HepG2 (cell line): ENCODE measurements around the gene AIF1. TPM values are rescaled to one million over a fixed set of nuclear protein-coding genes. Genes with fewer than 3 reads are reported as not detected.
A peak's percentile ranks its signal among the peaks of the same experiment; 100 is the strongest.

Experiments
- ATAC-seq: fragments of 200-7000 bp; cut with Tn5 transposase; 3 replicates; pipeline ENCODE4 v1.9.1; 2020; ENCODE audit warnings: mild to moderate bottlenecking, moderate library complexity
- BruUV-seq: library from RNA; stranded (reverse); fragments of 400-500 nt; replicated peaks from 2 replicates; lab custom pipeline; 2021; lab: Mats Ljungman, UMichigan
- CTCF ChIA-PET: fragments of 300-600 bp; formaldehyde crosslinking; extraction: SDS; loops from one replicate; lab custom pipeline; 2021; ENCODE audit warnings: low total read pairs, inconsistent platforms, low intra/inter-chr PET ratio; lab: Yijun Ruan, JAX
- POLR2A ChIA-PET: fragments of 350-600 bp; sonication (Branson Sonifier 250); formaldehyde crosslinking; loops from one replicate; lab custom pipeline; 2020; ENCODE audit warnings: antibody characterized with exemption, inconsistent platforms; lab: Yijun Ruan, JAX
- DNase-seq: peaks from one replicate; pipeline ENCODE4 v3.0.0-alpha.2; 2015; ENCODE audit warnings: low spot score
- FAIRE-seq: peaks from 3 replicates; lab custom pipeline; 2011; peaks lifted over from hg19 to GRCh38; lab: Jason Lieb, UNC
- H2AFZ ChIP-seq: one replicate; pipeline ENCODE4 v1.6.1; 2011; ENCODE audit warnings: low read length, inconsistent platforms
- H3K27ac ChIP-seq: fragments of 300-600 bp; 3 replicates; pipeline ENCODE4 v1.8.0; 2011; ENCODE audit warnings: mixed run types, mild to moderate bottlenecking, mixed read lengths, low read length, inconsistent platforms; ENCODE audit not compliant: insufficient read depth; ENCODE audit errors: extremely low read length
- H3K27me3 ChIP-seq, 2 experiments: fragments of 200-600 bp in 1 of 2; 2 replicates in 1 of 2; 3 replicates in 1 of 2; pipeline versions ENCODE4 v1.6.0 to v1.8.0; 2011; ENCODE audit warnings: low read length in 2 of 2, mild to moderate bottlenecking in 2 of 2, moderate library complexity in 2 of 2, inconsistent platforms in 1 of 2; ENCODE audit not compliant: insufficient read depth in 2 of 2, control insufficient read depth in 1 of 2
- H3K36me3 ChIP-seq, 2 experiments: fragments of 200-600 bp in 1 of 2; replicated peaks in 1 of 2; 2 replicates in 1 of 2; 3 replicates in 1 of 2; pipeline versions ENCODE4 v1.5.1 to v1.8.0; 2011; ENCODE audit warnings: low read length in 2 of 2, inconsistent platforms in 1 of 2; ENCODE audit not compliant: insufficient read depth in 2 of 2, control insufficient read depth in 1 of 2
- H3K4me1 ChIP-seq: 2 replicates; pipeline ENCODE4 v1.5.1; 2012; ENCODE audit warnings: low read length, inconsistent platforms; ENCODE audit not compliant: insufficient read depth
- H3K4me2 ChIP-seq: 2 replicates; pipeline ENCODE4 v1.6.0; 2011; ENCODE audit warnings: low read depth, low read length, inconsistent platforms
- H3K4me3 ChIP-seq, 3 experiments: fragments of 200-600 bp in 1 of 3; sonication (generic), shearing (Covaris generic) in 1 of 3; replicated peaks in 1 of 3; 2 replicates each; pipeline ENCODE4 v1.5.1; 2011 to 2016; ENCODE audit warnings: low read length in 3 of 3, inconsistent platforms in 2 of 3, low read depth in 2 of 3, mild to moderate bottlenecking in 2 of 3, control low read depth in 1 of 3, mixed read lengths in 1 of 3; ENCODE audit not compliant: insufficient read depth in 1 of 3
- H3K79me2 ChIP-seq: one replicate; pipeline ENCODE4 v1.6.1; 2011; ENCODE audit warnings: low read length, inconsistent platforms; ENCODE audit not compliant: insufficient read depth
- H3K9ac ChIP-seq: 2 replicates; pipeline ENCODE4 v1.6.0; 2011; ENCODE audit warnings: mild to moderate bottlenecking, low read depth, low read length, inconsistent platforms; ENCODE audit not compliant: insufficient read depth
- H3K9me3 ChIP-seq: 2 replicates; pipeline ENCODE4 v1.5.1; 2012; ENCODE audit warnings: mild to moderate bottlenecking, low read length
- H4K20me1 ChIP-seq: 2 replicates; pipeline ENCODE4 v1.6.0; 2011; ENCODE audit warnings: inconsistent platforms, mild to moderate bottlenecking, low read length, moderate library complexity; ENCODE audit not compliant: insufficient read depth
- POLR2G ChIP-seq: fragments of 200-400 bp; formaldehyde crosslinking; IDR thresholded peaks from 2 replicates; pipeline ENCODE4 v1.6.1; 2018; ENCODE audit warnings: mild to moderate bottlenecking, low read depth, low read length, moderate library complexity
- WGBS: methylation state at CpG from one replicate; pipeline ENCODE4 v1.1.6; 2017; ENCODE audit warnings: low lambda C conversion rate; 5-methylcytosine and 5-hydroxymethylcytosine counted together
- in situ Hi-C: cut with HindIII; loops from 2 replicates; pipeline ENCODE4 v1.10.0; 2017; ENCODE audit warnings: low pct_unique_long_range_greater_than_20kb; ENCODE audit not compliant: extremely low pct_ligation_motif_present
- intact Hi-C: fragments of 100-400 bp; cut with micrococcal nuclease; formaldehyde crosslinking; loops from one replicate; pipeline ENCODE4 v1.10.0; 2022; ENCODE audit not compliant: unreplicated experiment
- polyA plus RNA-seq, 8 experiments: library from polyadenylated mRNA; depleted of rRNA in 3 of 8; stranded (reverse) in 7 of 8; unstranded in 1 of 8; fragments of >200 nt; fragmentation: Illumina TruSeq in 4 of 8; extraction: Trizol in 4 of 8; gene quantifications; 2 replicates each; pipeline versions ENCODE4 v1.2.1 to v1.2.3, GENCODE V29; 2011 to 2016; ENCODE audit warnings: low read depth in 4 of 8, missing spikeins in 1 of 8, mixed read lengths in 1 of 8; ENCODE audit not compliant: insufficient read depth in 1 of 8
- total RNA-seq, 5 experiments: library from RNA; depleted of rRNA; stranded (reverse); fragments of >200 nt; fragmentation: Illumina TruSeq; extraction: Trizol; gene quantifications; 2 replicates each; pipeline ENCODE4 v1.2.3, GENCODE V29; 2016; ENCODE audit warnings: low read depth in 1 of 5
- TF ChIP-seq, protein P1 (sequence below): sonication (generic); formaldehyde crosslinking; IDR thresholded peaks from 2 replicates; pipeline ENCODE4 v1.5.1; 2020; ENCODE audit warnings: mild to moderate bottlenecking, missing genetic modification reagents
- TF ChIP-seq, protein P2 (sequence below): sonication (generic); formaldehyde crosslinking; conservative IDR thresholded peaks from 2 replicates; pipeline ENCODE4 v1.4.0; 2020; ENCODE audit warnings: mild to moderate bottlenecking, missing genetic modification reagents, moderate library complexity
- TF ChIP-seq, protein P3 (sequence below): sonication (generic); formaldehyde crosslinking; IDR thresholded peaks from 2 replicates; pipeline ENCODE4 v1.5.0; 2020; ENCODE audit warnings: mild to moderate bottlenecking, missing genetic modification reagents, borderline replicate concordance

The AIF1 gene
- total and polyA plus RNA-seq, 2 of the 13 experiments (the other 11 are each of a cell fraction or from before 2014, with no cell fraction given), result 1.5 TPM; not detected in 1

DNA sequence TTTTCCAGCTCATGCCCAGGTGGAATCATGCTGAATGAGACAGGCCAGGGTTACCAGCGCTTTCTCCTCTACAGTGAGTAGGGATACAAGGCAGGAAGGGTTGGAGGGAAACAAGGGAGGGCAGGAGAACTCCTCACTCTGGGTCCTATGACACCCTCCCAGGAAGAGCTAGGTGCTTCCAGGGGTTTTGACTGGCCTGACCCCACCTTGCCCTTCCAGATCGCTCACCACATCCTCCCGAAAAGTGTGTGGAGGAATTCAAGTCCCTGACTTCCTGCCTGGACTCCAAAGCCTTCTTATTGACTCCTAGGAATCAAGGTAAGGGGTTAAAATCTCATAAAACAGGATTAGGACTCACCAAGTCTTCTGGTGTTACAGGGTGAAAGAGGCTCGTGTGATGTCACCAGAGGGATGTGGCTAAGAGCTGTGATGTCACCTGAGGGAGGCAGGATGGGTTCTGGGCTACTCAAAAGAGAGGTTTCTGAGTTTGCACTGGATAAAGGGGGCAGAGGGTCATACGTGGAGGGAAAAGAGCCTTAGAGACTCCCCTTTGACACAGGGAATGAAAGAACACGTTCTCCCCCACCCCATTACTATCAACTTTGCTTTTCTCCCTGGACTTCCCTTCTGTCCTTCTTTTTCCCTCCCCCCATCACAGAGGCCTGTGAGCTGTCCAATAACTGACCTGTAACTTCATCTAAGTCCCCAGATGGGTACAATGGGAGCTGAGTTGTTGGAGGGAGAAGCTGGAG lies 42.5 kb downstream of the AIF1 start (continued):
- TF ChIP-seq, protein P1, sequence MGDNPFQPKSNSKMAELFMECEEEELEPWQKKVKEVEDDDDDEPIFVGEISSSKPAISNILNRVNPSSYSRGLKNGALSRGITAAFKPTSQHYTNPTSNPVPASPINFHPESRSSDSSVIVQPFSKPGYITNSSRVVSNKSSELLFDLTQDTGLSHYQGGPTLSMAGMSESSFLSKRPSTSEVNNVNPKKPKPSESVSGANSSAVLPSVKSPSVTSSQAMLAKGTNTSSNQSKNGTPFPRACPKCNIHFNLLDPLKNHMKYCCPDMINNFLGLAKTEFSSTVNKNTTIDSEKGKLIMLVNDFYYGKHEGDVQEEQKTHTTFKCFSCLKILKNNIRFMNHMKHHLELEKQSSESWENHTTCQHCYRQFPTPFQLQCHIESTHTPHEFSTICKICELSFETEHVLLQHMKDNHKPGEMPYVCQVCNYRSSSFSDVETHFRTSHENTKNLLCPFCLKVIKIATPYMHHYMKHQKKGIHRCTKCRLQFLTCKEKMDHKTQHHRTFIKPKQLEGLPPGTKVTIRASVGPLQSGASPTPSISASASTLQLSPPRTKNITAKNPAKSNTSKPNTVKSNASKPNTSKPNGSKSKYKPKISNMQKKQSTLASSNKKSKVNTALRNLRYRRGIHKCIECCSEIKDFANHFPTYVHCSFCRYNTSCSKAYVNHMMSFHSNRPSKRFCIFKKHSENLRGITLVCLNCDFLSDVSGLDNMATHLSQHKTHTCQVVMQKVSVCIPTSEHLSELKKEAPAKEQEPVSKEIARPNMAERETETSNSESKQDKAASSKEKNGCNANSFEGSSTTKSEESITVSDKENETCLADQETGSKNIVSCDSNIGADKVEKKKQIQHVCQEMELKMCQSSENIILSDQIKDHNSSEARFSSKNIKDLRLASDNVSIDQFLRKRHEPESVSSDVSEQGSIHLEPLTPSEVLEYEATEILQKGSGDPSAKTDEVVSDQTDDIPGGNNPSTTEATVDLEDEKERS (CRISPR knock-in tag), result no peak
- TF ChIP-seq POLR2G, result peak; percentile 63; the same call in 1 of the 2 replicates

DNA sequence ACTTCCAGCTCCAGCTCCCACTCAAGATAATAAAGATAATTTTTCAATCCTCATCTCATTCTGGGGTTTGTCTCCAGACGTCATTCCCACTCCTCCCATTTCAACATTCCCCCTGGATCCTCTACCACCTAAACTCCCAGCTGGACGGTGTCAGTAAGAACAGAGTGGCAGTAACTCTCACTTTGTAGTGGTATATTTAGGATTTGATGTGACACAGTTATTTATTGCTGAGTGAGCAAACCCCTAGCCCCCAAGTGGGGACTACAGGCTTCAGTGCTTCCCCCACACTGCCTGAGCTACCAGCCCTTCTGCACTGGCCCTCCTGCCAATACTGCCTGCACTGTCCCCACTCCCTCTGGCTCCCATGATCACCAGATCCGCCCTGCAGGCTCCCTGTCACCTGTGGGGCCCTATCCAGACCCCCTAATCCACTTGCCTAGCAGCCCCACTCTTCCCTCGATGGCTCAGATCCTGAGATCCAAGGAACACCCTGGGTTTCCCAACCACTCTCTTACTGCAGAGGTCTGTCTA lies 43.2 kb downstream of the AIF1 start:
- intact Hi-C loops (loop anchor here (10.0 kb wide), 1 partner anchor 113 kb away; the partner anchor contains the start of genes ATP6V1G2, DDX39B and NFKBIL1), in situ Hi-C loops (no loop called here)
- Histone ChIP-seq H2AFZ (no peak overlapping the region), H3K4me3 (peak overlapping the region; percentile 56 to 78 (median 72)), H4K20me1 (peaks cover 19% of the 10 kb centered on the region; the same call in 1 of the 2 replicates), H3K36me3 (peaks cover 10 to 20% of the 10 kb centered on the region in 2 experiments), H3K27ac (peak overlapping the region; percentile 73), H3K4me1 (peaks cover 95% of the 10 kb centered on the region), H3K9me3 (no peaks in the 10 kb centered on the region), H3K27me3 (no peaks in the 10 kb centered on the region; a peak in 2 of 5 replicates), H3K79me2 (peaks cover 61% of the 10 kb centered on the region), H3K9ac (peak overlapping the region; percentile 72), H3K4me2 (peak overlapping the region; percentile 100)
- ChIA-PET CTCF (no interaction called here), POLR2A (interaction anchor here (0.9 to 7.9 kb wide), 14 partner anchors 11 to 207 kb away, joined by 3 to 104 read pairs (median 3); partner anchors contain the start of genes AIF1, HSPA1B, LY6G5B and NEU1)
- 55% methylated on average over 4 of the region's 4 CpGs for WGBS
- no peak for FAIRE-seq
- ATAC-seq, result no peak
- BruUV-seq, result no TSS peak
- no peak for DNase-seq
- TF ChIP-seq, protein P2, sequence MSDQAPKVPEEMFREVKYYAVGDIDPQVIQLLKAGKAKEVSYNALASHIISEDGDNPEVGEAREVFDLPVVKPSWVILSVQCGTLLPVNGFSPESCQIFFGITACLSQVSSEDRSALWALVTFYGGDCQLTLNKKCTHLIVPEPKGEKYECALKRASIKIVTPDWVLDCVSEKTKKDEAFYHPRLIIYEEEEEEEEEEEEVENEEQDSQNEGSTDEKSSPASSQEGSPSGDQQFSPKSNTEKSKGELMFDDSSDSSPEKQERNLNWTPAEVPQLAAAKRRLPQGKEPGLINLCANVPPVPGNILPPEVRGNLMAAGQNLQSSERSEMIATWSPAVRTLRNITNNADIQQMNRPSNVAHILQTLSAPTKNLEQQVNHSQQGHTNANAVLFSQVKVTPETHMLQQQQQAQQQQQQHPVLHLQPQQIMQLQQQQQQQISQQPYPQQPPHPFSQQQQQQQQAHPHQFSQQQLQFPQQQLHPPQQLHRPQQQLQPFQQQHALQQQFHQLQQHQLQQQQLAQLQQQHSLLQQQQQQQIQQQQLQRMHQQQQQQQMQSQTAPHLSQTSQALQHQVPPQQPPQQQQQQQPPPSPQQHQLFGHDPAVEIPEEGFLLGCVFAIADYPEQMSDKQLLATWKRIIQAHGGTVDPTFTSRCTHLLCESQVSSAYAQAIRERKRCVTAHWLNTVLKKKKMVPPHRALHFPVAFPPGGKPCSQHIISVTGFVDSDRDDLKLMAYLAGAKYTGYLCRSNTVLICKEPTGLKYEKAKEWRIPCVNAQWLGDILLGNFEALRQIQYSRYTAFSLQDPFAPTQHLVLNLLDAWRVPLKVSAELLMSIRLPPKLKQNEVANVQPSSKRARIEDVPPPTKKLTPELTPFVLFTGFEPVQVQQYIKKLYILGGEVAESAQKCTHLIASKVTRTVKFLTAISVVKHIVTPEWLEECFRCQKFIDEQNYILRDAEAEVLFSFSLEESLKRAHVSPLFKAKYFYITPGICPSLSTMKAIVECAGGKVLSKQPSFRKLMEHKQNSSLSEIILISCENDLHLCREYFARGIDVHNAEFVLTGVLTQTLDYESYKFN (CRISPR knock-in tag), result no peak
- TF ChIP-seq, protein P3, sequence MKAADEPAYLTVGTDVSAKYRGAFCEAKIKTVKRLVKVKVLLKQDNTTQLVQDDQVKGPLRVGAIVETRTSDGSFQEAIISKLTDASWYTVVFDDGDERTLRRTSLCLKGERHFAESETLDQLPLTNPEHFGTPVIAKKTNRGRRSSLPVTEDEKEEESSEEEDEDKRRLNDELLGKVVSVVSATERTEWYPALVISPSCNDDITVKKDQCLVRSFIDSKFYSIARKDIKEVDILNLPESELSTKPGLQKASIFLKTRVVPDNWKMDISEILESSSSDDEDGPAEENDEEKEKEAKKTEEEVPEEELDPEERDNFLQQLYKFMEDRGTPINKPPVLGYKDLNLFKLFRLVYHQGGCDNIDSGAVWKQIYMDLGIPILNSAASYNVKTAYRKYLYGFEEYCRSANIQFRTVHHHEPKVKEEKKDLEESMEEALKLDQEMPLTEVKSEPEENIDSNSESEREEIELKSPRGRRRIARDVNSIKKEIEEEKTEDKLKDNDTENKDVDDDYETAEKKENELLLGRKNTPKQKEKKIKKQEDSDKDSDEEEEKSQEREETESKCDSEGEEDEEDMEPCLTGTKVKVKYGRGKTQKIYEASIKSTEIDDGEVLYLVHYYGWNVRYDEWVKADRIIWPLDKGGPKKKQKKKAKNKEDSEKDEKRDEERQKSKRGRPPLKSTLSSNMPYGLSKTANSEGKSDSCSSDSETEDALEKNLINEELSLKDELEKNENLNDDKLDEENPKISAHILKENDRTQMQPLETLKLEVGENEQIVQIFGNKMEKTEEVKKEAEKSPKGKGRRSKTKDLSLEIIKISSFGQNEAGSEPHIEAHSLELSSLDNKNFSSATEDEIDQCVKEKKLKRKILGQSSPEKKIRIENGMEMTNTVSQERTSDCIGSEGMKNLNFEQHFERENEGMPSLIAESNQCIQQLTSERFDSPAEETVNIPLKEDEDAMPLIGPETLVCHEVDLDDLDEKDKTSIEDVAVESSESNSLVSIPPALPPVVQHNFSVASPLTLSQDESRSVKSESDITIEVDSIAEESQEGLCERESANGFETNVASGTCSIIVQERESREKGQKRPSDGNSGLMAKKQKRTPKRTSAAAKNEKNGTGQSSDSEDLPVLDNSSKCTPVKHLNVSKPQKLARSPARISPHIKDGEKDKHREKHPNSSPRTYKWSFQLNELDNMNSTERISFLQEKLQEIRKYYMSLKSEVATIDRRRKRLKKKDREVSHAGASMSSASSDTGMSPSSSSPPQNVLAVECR, result peak; percentile 11; the same call in 1 of the 2 replicates
